ENCODE data around the gene EIF4ENIF1. TPM values are rescaled to one million over a fixed set of nuclear protein-coding genes. Genes with fewer than 3 reads are reported as not detected.

EIF4ENIF1 gene
- total and polyA plus RNA-seq, 2 experiments from 2014 or later: 10.8 to 13.4 TPM

GRCh38 chr22:31439808-31440207, 49.8 kb downstream of the EIF4ENIF1 start:
- no peaks in the 10 kb centered on the region for H3K4me1 Mint-ChIP-seq
- H4K20me1 ChIP-seq (replicated peaks; ENCODE audit: insufficient read depth): peaks cover 9% of the 10 kb centered on the region; the same call in 1 of the 2 replicates
- H3K9me2 ChIP-seq (ENCODE audit: insufficient read depth): no peaks in the 10 kb centered on the region
- H3K36me3 ChIP-seq (ENCODE audit: insufficient read depth): peaks cover 27% of the 10 kb centered on the region
- peaks cover 13% of the 10 kb centered on the region; the same call in 1 of the 2 replicates for H3F3A ChIP-seq (replicated peaks; ENCODE audit: low read depth)
- H3K27me3 Mint-ChIP-seq (ENCODE audit: insufficient read depth, low read depth, poor library complexity): peaks cover 8% of the 10 kb centered on the region
- H3K27me3 ChIP-seq (ENCODE audit: insufficient read depth): no peaks in the 10 kb centered on the region
- no peak overlapping the region for H3K27ac ChIP-seq (ENCODE audit: low read depth)
- no peaks in the 10 kb centered on the region for H3K79me2 ChIP-seq (replicated peaks; ENCODE audit: insufficient read depth)
- peaks cover 78% of the 10 kb centered on the region for H3K36me3 Mint-ChIP-seq (ENCODE audit: low read depth)
- ATAC-seq: no peak
- TF ChIP-seq NANOG (IDR thresholded peaks at IDR 0.05; ENCODE audit: borderline replicate concordance) (no peak), STAT1 (IDR thresholded peaks at IDR 0.05; ENCODE audit: unreplicated experiment) (no peak), ZNF114 (CRISPR knock-in tag; IDR thresholded peaks at IDR 0.05) (no peak), POLR2AphosphoS5 (IDR thresholded peaks at IDR 0.05; ENCODE audit: low read depth) (no peak), EZH2 (IDR thresholded peaks at IDR 0.05; ENCODE audit: low read depth, unreplicated experiment) (no peak), CREB1 (CRISPR knock-in tag; IDR thresholded peaks at IDR 0.05; ENCODE audit: low read depth) (no peak), EZH2phosphoT487 (IDR thresholded peaks at IDR 0.05; ENCODE audit: unreplicated experiment) (no peak), ETS1 (IDR thresholded peaks at IDR 0.05) (no peak), JUNB (IDR thresholded peaks at IDR 0.05; ENCODE audit: unreplicated experiment) (no peak), REST (IDR thresholded peaks at IDR 0.05; ENCODE audit: unreplicated experiment) (no peak), ZNF331 (CRISPR knock-in tag; IDR thresholded peaks at IDR 0.05; ENCODE audit: low read depth) (no peak)
- TF ChIP-seq, protein P1, sequence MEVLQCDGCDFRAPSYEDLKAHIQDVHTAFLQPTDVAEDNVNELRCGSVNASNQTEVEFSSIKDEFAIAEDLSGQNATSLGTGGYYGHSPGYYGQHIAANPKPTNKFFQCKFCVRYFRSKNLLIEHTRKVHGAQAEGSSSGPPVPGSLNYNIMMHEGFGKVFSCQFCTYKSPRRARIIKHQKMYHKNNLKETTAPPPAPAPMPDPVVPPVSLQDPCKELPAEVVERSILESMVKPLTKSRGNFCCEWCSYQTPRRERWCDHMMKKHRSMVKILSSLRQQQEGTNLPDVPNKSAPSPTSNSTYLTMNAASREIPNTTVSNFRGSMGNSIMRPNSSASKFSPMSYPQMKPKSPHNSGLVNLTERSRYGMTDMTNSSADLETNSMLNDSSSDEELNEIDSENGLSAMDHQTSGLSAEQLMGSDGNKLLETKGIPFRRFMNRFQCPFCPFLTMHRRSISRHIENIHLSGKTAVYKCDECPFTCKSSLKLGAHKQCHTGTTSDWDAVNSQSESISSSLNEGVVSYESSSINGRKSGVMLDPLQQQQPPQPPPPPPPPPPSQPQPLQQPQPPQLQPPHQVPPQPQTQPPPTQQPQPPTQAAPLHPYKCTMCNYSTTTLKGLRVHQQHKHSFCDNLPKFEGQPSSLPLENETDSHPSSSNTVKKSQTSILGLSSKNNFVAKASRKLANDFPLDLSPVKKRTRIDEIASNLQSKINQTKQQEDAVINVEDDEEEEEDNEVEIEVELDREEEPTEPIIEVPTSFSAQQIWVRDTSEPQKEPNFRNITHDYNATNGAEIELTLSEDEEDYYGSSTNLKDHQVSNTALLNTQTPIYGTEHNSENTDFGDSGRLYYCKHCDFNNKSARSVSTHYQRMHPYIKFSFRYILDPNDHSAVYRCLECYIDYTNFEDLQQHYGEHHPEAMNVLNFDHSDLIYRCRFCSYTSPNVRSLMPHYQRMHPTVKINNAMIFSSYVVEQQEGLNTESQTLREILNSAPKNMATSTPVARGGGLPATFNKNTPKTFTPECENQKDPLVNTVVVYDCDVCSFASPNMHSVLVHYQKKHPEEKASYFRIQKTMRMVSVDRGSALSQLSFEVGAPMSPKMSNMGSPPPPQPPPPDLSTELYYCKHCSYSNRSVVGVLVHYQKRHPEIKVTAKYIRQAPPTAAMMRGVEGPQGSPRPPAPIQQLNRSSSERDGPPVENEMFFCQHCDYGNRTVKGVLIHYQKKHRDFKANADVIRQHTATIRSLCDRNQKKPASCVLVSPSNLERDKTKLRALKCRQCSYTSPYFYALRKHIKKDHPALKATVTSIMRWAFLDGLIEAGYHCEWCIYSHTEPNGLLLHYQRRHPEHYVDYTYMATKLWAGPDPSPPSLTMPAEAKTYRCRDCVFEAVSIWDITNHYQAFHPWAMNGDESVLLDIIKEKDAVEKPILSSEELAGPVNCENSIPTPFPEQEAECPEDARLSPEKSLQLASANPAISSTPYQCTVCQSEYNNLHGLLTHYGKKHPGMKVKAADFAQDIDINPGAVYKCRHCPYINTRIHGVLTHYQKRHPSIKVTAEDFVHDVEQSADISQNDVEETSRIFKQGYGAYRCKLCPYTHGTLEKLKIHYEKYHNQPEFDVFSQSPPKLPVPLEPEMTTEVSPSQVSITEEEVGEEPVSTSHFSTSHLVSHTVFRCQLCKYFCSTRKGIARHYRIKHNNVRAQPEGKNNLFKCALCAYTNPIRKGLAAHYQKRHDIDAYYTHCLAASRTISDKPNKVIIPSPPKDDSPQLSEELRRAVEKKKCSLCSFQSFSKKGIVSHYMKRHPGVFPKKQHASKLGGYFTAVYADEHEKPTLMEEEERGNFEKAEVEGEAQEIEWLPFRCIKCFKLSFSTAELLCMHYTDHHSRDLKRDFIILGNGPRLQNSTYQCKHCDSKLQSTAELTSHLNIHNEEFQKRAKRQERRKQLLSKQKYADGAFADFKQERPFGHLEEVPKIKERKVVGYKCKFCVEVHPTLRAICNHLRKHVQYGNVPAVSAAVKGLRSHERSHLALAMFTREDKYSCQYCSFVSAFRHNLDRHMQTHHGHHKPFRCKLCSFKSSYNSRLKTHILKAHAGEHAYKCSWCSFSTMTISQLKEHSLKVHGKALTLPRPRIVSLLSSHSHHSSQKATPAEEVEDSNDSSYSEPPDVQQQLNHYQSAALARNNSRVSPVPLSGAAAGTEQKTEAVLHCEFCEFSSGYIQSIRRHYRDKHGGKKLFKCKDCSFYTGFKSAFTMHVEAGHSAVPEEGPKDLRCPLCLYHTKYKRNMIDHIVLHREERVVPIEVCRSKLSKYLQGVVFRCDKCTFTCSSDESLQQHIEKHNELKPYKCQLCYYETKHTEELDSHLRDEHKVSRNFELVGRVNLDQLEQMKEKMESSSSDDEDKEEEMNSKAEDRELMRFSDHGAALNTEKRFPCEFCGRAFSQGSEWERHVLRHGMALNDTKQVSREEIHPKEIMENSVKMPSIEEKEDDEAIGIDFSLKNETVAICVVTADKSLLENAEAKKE (CRISPR knock-in tag; IDR thresholded peaks at IDR 0.05): no peak
- TF ChIP-seq, protein P2, sequence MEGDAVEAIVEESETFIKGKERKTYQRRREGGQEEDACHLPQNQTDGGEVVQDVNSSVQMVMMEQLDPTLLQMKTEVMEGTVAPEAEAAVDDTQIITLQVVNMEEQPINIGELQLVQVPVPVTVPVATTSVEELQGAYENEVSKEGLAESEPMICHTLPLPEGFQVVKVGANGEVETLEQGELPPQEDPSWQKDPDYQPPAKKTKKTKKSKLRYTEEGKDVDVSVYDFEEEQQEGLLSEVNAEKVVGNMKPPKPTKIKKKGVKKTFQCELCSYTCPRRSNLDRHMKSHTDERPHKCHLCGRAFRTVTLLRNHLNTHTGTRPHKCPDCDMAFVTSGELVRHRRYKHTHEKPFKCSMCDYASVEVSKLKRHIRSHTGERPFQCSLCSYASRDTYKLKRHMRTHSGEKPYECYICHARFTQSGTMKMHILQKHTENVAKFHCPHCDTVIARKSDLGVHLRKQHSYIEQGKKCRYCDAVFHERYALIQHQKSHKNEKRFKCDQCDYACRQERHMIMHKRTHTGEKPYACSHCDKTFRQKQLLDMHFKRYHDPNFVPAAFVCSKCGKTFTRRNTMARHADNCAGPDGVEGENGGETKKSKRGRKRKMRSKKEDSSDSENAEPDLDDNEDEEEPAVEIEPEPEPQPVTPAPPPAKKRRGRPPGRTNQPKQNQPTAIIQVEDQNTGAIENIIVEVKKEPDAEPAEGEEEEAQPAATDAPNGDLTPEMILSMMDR (conservative IDR thresholded peaks at IDR 0.05; ENCODE audit: low read depth in 2 of 2): no peak
- DNase-seq (ENCODE audit: low spot score): no peak
- H3K4me3 ChIP-seq: no peak overlapping the region
- no peak overlapping the region for H3K27ac Mint-ChIP-seq
- no peak overlapping the region for H2AFZ ChIP-seq
- H3K4me1 ChIP-seq (ENCODE audit: insufficient read depth): no peaks in the 10 kb centered on the region
- no peak overlapping the region for H3K4me2 ChIP-seq
- no peaks in the 10 kb centered on the region for H3K9me3 Mint-ChIP-seq
- H3K4me3 Mint-ChIP-seq: no peak overlapping the region
